OCI-LY1 (cell line): ENCODE measurements around the gene PNPLA8.

Experiments
- H2AFZ ChIP-seq: fragments of 200-600 bp; sonication (generic), shearing (Covaris generic); 2 replicates; pipeline ENCODE4 v1.6.0; 2014; ENCODE audit warnings: antibody characterized with exemption, mild to moderate bottlenecking, low read length
- H3F3A ChIP-seq: fragments of 200-600 bp; sonication (generic), shearing (Covaris generic); 2 replicates; pipeline ENCODE4 v1.6.0; 2014; ENCODE audit warnings: mild to moderate bottlenecking, antibody characterized with exemption, low read length, moderate library complexity; ENCODE audit not compliant: insufficient read depth
- H3K27ac ChIP-seq: fragments of 200-600 bp; sonication (generic); 2 replicates; pipeline ENCODE4 v1.5.1; 2014; ENCODE audit warnings: low read length, mixed run types, mild to moderate bottlenecking, low read depth; ENCODE audit not compliant: poor library complexity, severe bottlenecking
- H3K27me3 ChIP-seq: fragments of 200-600 bp; sonication (generic); 2 replicates; pipeline ENCODE4 v1.6.0; 2014; ENCODE audit warnings: antibody characterized with exemption, mild to moderate bottlenecking, low read length, moderate library complexity; ENCODE audit not compliant: insufficient read depth
- H3K36me3 ChIP-seq: fragments of 200-600 bp; sonication (generic); 2 replicates; pipeline ENCODE4 v1.6.1; 2014; ENCODE audit warnings: mild to moderate bottlenecking, antibody characterized with exemption, low read length, moderate library complexity, mixed read lengths; ENCODE audit not compliant: insufficient read depth
- H3K4me1 ChIP-seq: fragments of 200-600 bp; sonication (generic); 2 replicates; pipeline ENCODE4 v1.5.1; 2014; ENCODE audit warnings: mild to moderate bottlenecking, low read length, moderate library complexity; ENCODE audit not compliant: insufficient read depth, severe bottlenecking
- H3K4me2 ChIP-seq: fragments of 200-600 bp; sonication (generic), shearing (Covaris generic); 2 replicates; pipeline ENCODE4 v1.6.1; 2014; ENCODE audit warnings: low read length
- H3K4me3 ChIP-seq: fragments of 200-600 bp; sonication (generic); 2 replicates; pipeline ENCODE4 v1.5.1; 2014; ENCODE audit warnings: low read length, low read depth, mild to moderate bottlenecking, mixed read lengths; ENCODE audit not compliant: poor library complexity, severe bottlenecking
- H3K79me2 ChIP-seq: fragments of 200-600 bp; shearing (Covaris generic); 2 replicates; pipeline ENCODE4 v1.6.1; 2016; ENCODE audit warnings: mixed run types, low read length, mixed read lengths; ENCODE audit not compliant: insufficient read depth
- H3K9ac ChIP-seq: fragments of 200-600 bp; sonication (generic), shearing (Covaris generic); 2 replicates; pipeline ENCODE4 v1.6.1; 2014; ENCODE audit warnings: mild to moderate bottlenecking, low read length, mixed read lengths
- H3K9me2 ChIP-seq: fragments of 200-600 bp; sonication (generic), shearing (Covaris generic); 2 replicates; pipeline ENCODE4 v1.6.1; 2014; ENCODE audit warnings: low read depth, mild to moderate bottlenecking, low read length, mixed read lengths
- H3K9me3 ChIP-seq: fragments of 200-600 bp; shearing (Covaris generic); 2 replicates; pipeline ENCODE4 v1.6.1; 2014; ENCODE audit warnings: low read length, mixed read lengths
- H4K20me1 ChIP-seq: fragments of 200-600 bp; sonication (generic), shearing (Covaris generic); 2 replicates; pipeline ENCODE4 v1.6.0; 2016; ENCODE audit warnings: mild to moderate bottlenecking, low read length; ENCODE audit not compliant: insufficient read depth
- CTCF ChIP-seq: fragments of 200-600 bp; sonication (generic), shearing (Covaris generic); IDR thresholded peaks from 2 replicates; pipeline ENCODE4 v1.5.1; 2017; ENCODE audit warnings: mild to moderate bottlenecking, antibody characterized with exemption, low read length, moderate library complexity, mixed read lengths
- EZH2 ChIP-seq: fragments of 200-600 bp; sonication (generic), shearing (Covaris generic); IDR thresholded peaks from 2 replicates; pipeline ENCODE4 v1.8.0; 2017; ENCODE audit warnings: borderline replicate concordance, mixed run types, mild to moderate bottlenecking, antibody characterized with exemption, low read length, moderate library complexity, mixed read lengths

The PNPLA8 gene

DNA sequence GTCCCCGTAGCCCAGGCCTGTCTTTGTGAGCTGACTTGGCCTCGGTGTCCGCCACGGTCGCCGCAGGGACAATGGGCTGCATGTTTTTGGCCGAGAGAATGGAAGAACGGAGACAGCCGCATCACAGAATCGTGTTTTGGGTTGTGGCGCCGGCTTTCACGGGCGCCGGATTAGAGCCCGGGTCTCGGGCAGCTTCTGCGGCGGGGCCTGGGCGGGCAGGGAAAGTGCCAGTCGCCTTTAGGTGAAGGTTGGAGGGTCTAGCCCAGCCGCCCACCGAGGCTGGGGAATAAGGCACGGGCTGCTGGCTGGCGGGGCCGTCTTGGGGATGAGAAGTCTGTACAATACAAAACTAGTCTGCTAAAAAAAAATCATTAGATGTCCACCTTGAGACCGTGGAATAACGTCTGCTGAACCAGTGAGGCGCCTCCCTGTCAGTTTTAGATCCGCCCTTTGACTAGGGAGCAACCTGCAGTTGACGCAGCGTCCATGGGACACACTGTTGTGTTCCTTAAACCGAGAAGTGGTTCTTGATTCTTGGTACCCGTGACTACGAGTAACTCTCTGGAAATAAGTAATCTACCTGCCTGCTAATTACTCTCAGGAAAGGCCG lies 44.3 kb upstream of the PNPLA8 start:
- TF ChIP-seq EZH2 (no peak), CTCF (no peak)
- Histone ChIP-seq H3K9ac (peak overlapping the region; percentile 85), H3F3A (no peaks in the 10 kb centered on the region), H3K4me2 (peak overlapping the region; percentile 96), H3K27ac (peak overlapping the region; percentile 71), H4K20me1 (no peaks in the 10 kb centered on the region), H3K79me2 (peaks cover 62% of the 10 kb centered on the region), H3K27me3 (no peaks in the 10 kb centered on the region), H3K4me3 (peak overlapping the region; percentile 75), H3K36me3 (peaks cover 68% of the 10 kb centered on the region), H3K9me3 (no peaks in the 10 kb centered on the region), H2AFZ (no peak overlapping the region), H3K4me1 (peaks cover 48% of the 10 kb centered on the region), H3K9me2 (no peaks in the 10 kb centered on the region)

- peak within 1 kb of the TSS; percentile 75 for H3K4me3 ChIP-seq
- no peak for TF ChIP-seq CTCF
- no peak for TF ChIP-seq EZH2
- peak within 1 kb of the TSS; percentile 96 for H3K4me2 ChIP-seq
- no peaks in the 10 kb centered on the region for H4K20me1 ChIP-seq
- no peaks in the 10 kb centered on the region for H3K9me2 ChIP-seq
- peaks cover 68% of the 10 kb centered on the region for H3K36me3 ChIP-seq
- no peaks in the 10 kb centered on the region for H3K27me3 ChIP-seq
- peaks cover 48% of the 10 kb centered on the region for H3K4me1 ChIP-seq
- no peaks in the 10 kb centered on the region for H3K9me3 ChIP-seq
- peak within 1 kb of the TSS; percentile 88 for H3K9ac ChIP-seq
- no peaks in the 10 kb centered on the region for H3F3A ChIP-seq
- peaks cover 62% of the 10 kb centered on the region for H3K79me2 ChIP-seq
- peak within 1 kb of the TSS; percentile 91 for H3K27ac ChIP-seq
- no peak within 1 kb of the TSS for H2AFZ ChIP-seq
These were observed 43.6 kb upstream of the PNPLA8 start, which contains the start of the genes DNAJB9 and THAP5 for GRCh38 chr7:108569381-108570145. Gene DNAJB9 (plus strand): TSS chr7:108569874. CDS start chr7:108571727, 1,853 bp downstream. Gene THAP5 (minus strand): TSS chr7:108569706. CDS start chr7:108569569, 137 bp downstream.

DNA sequence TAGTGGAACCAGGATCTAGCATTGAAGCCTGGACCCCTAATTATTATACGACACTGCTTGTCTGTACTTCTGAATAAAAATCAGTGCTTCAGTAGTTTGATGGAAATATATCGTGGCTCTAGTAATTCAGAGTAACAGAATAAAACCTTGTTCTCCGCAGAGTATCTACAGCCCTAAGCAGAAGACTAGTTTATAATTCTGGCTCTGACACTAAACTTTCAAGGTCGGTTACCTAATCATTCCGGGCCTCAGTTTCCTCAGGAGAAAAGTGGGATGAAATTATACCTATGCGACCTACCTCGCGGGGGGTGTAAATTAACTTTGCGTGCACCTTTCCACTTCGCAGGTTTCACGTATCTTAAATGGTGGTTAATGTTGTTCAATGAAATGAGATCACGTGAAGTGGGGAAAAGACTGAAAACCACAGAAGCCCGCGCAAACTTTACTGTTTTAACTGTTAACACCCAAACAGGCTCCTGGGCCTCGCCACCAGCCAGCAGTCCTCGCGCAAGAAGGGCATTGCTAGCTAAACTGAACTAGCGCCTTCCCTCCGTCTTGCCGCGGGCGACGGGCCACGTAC lies 43.0 kb upstream of the PNPLA8 start:
- H3K9ac ChIP-seq: peak overlapping the region; percentile 88
- no peaks in the 10 kb centered on the region for H3K27me3 ChIP-seq
- H4K20me1 ChIP-seq: no peaks in the 10 kb centered on the region
- no peaks in the 10 kb centered on the region for H3F3A ChIP-seq
- H3K4me1 ChIP-seq: peaks cover 48% of the 10 kb centered on the region
- H3K9me3 ChIP-seq: no peaks in the 10 kb centered on the region
- H3K27ac ChIP-seq: peak overlapping the region; percentile 91
- peak overlapping the region; percentile 75 for H3K4me3 ChIP-seq
- H3K9me2 ChIP-seq: no peaks in the 10 kb centered on the region
- peak overlapping the region; percentile 96 for H3K4me2 ChIP-seq
- H2AFZ ChIP-seq: no peak overlapping the region
- H3K36me3 ChIP-seq: peaks cover 69% of the 10 kb centered on the region
- peaks cover 62% of the 10 kb centered on the region for H3K79me2 ChIP-seq
- TF ChIP-seq EZH2 (no peak), CTCF (no peak)
